Mesendoderm (in vitro differentiated cells): ENCODE results near the gene DNM3.
A peak's percentile ranks its signal among the peaks of the same experiment; 100 is the strongest.

ENCODE experiments used
- DNase-seq: peaks from one replicate; pipeline ENCODE4 v3.0.0; 2013
- H2AK5ac ChIP-seq: 2 replicates; pipeline ENCODE4 v1.6.1; 2013; ENCODE audit warnings: low read length, inconsistent platforms
- H2BK120ac ChIP-seq: 2 replicates; pipeline ENCODE4 v1.6.1; 2013; ENCODE audit warnings: low read depth, mild to moderate bottlenecking, low read length, moderate library complexity, mixed read lengths
- H2BK15ac ChIP-seq: replicated peaks from 2 replicates; pipeline ENCODE4 v1.6.1; 2013; ENCODE audit warnings: low read depth, mild to moderate bottlenecking, moderate library complexity
- H2BK5ac ChIP-seq: 2 replicates; pipeline ENCODE4 v1.6.1; 2013; ENCODE audit warnings: low read length, inconsistent platforms
- H3K18ac ChIP-seq: 2 replicates; pipeline ENCODE4 v1.6.1; 2013; ENCODE audit warnings: mild to moderate bottlenecking, low read length, mixed read lengths
- H3K23ac ChIP-seq: one replicate; pipeline ENCODE4 v1.6.1; 2013; ENCODE audit warnings: low read length
- H3K27ac ChIP-seq: 2 replicates; pipeline ENCODE4 v1.5.1; 2013; ENCODE audit warnings: low read depth, mild to moderate bottlenecking, inconsistent platforms, low read length, moderate library complexity
- H3K27me3 ChIP-seq: 2 replicates; pipeline ENCODE4 v1.6.1; 2013; ENCODE audit warnings: low read length, control low read depth, mild to moderate bottlenecking, inconsistent platforms; ENCODE audit not compliant: insufficient read depth, poor library complexity
- H3K36me3 ChIP-seq: 2 replicates; pipeline ENCODE4 v1.6.1; 2013; ENCODE audit warnings: low read length, inconsistent platforms; ENCODE audit not compliant: control insufficient read depth, insufficient read depth
- H3K4ac ChIP-seq: one replicate; pipeline ENCODE4 v1.6.1; 2013; ENCODE audit warnings: low read depth, mild to moderate bottlenecking, low read length, moderate library complexity
- H3K4me1 ChIP-seq: 2 replicates; pipeline ENCODE4 v1.6.1; 2013; ENCODE audit warnings: low read depth, low read length, inconsistent platforms; ENCODE audit not compliant: control insufficient read depth
- H3K4me2 ChIP-seq: 2 replicates; pipeline ENCODE4 v1.6.1; 2013; ENCODE audit warnings: low read length
- H3K4me3 ChIP-seq: 2 replicates; pipeline ENCODE4 v1.5.1; 2013; ENCODE audit warnings: mild to moderate bottlenecking, low read length
- H3K56ac ChIP-seq: one replicate; pipeline ENCODE4 v1.6.1; 2013; ENCODE audit warnings: low read length
- H3K79me1 ChIP-seq: 2 replicates; pipeline ENCODE4 v1.6.1; 2013; ENCODE audit warnings: low read length, inconsistent platforms
- H3K79me2 ChIP-seq: 2 replicates; pipeline ENCODE4 v1.6.1; 2013; ENCODE audit warnings: mild to moderate bottlenecking, low read length; ENCODE audit not compliant: control insufficient read depth, insufficient read depth
- H3K9ac ChIP-seq: 2 replicates; pipeline ENCODE4 v1.6.1; 2013; ENCODE audit warnings: low read length, inconsistent platforms
- H4K5ac ChIP-seq: one replicate; pipeline ENCODE4 v1.6.1; 2013; ENCODE audit warnings: low read length
- H4K8ac ChIP-seq: one replicate; pipeline ENCODE4 v1.6.1; 2013; ENCODE audit warnings: low read depth, mild to moderate bottlenecking, control low read depth, low read length, moderate library complexity
- WGBS: extraction: QIAGEN DNeasy Blood & Tissue Kit; methylation state at CpG from one replicate; pipeline ENCODE4 v1.1.7; 2013; ENCODE audit warnings: low lambda C conversion rate, missing lambda C conversion rate; ENCODE audit not compliant: insufficient coverage; ENCODE audit errors: extremely low coverage; 5-methylcytosine and 5-hydroxymethylcytosine counted together

DNM3 gene

DNA sequence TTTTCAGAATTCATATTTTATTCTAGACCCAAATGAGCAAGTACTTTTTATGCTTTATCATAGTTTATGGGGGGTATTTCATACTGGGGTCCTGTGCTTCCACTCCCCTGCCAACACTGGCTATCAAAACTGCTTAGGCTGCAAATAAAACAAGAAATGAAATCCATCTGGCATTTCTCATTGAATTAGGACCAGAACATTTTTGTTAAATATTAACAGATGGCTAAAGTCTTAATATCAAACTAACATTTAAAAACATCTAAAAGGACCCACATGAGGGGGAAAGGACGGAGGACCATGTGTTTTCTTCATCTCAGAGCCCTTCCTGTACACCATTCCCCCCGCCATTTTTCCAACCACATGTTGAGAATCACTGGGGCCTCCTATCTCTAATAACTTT lies 411.7 kb downstream of the DNM3 start:
- no peak overlapping the region for H3K4ac ChIP-seq
- H4K8ac ChIP-seq: no peak overlapping the region
- WGBS: no CpG with 5 or more reads among the region's 2 CpGs
- H3K18ac ChIP-seq: no peak overlapping the region
- no peak for DNase-seq
- H4K5ac ChIP-seq: no peak overlapping the region
- H2BK15ac ChIP-seq: no peak overlapping the region
- no peaks in the 10 kb centered on the region for H3K36me3 ChIP-seq
- H3K79me1 ChIP-seq: no peaks in the 10 kb centered on the region
- H3K27ac ChIP-seq: no peak overlapping the region
- H3K9ac ChIP-seq: no peak overlapping the region
- no peaks in the 10 kb centered on the region for H3K4me1 ChIP-seq
- no peak overlapping the region for H3K23ac ChIP-seq
- no peak overlapping the region for H2BK120ac ChIP-seq
- H3K4me2 ChIP-seq: no peak overlapping the region
- no peak overlapping the region for H3K56ac ChIP-seq
- H2BK5ac ChIP-seq: no peak overlapping the region
- H3K4me3 ChIP-seq: no peak overlapping the region
- no peaks in the 10 kb centered on the region for H3K79me2 ChIP-seq
- no peaks in the 10 kb centered on the region for H3K27me3 ChIP-seq
- no peak overlapping the region for H2AK5ac ChIP-seq

DNA sequence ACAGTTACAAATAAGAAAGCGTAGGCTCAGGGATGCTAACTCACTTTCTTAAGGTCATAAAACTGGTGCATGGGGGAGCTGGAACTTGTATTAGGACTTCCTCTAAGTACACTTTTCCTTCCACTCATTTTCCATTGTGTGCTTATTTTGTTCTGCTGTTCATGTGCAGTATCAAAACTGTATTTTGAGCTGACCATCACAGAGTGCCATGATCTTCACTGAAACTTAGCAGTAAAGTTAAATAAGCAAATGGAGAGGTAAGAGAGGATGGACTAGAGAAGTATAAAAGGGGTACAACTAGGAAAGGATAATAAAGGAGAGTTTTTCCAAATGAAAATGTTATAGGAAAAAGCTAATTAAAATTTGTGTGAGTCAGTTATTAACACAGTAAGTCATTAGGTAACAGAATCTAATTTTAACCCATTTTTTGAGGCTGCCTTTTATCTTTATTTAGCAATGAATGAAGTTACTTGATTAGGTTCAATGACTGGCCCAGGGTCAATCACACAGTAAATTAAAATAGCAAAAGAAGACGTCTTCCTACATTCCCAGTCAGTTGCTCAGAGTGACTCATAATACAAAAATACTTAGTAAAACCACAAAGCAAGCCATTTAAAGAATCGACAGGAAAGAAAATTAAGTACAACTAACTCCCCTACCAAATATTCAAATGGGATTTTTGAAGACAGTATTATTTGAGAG lies 413.4 kb downstream of the DNM3 start:
- no peak overlapping the region for H2BK5ac ChIP-seq
- no peak overlapping the region for H4K8ac ChIP-seq
- no peak overlapping the region for H2AK5ac ChIP-seq
- no peak overlapping the region for H4K5ac ChIP-seq
- no peaks in the 10 kb centered on the region for H3K36me3 ChIP-seq
- H2BK120ac ChIP-seq: no peak overlapping the region
- H3K56ac ChIP-seq: no peak overlapping the region
- H3K4me2 ChIP-seq: no peak overlapping the region
- no peak overlapping the region for H3K27ac ChIP-seq
- H2BK15ac ChIP-seq: no peak overlapping the region
- no peak overlapping the region for H3K4ac ChIP-seq
- DNase-seq: peak; percentile 14
- no peaks in the 10 kb centered on the region for H3K79me1 ChIP-seq
- no peak overlapping the region for H3K4me3 ChIP-seq
- no peak overlapping the region for H3K9ac ChIP-seq
- H3K4me1 ChIP-seq: no peaks in the 10 kb centered on the region
- no peak overlapping the region for H3K18ac ChIP-seq
- H3K79me2 ChIP-seq: no peaks in the 10 kb centered on the region
- no peaks in the 10 kb centered on the region for H3K27me3 ChIP-seq
- no peak overlapping the region for H3K23ac ChIP-seq
- WGBS: no CpG with 5 or more reads among the region's 3 CpGs

DNA sequence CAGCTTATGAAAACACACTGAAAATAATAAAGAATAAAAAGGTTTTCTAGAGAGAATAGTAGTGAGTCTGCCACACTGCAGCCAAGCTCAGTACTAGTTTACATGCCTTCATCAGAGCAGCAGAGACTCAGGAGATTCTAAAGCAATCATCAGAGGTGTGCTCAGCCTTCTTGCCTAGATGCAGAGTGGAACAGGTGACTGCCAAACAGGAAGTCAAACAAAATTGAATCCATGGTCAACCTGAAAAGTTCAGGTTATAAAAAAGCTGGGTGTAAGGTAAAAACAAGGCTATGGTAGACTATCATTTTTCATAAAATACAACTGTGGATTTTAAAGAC lies 413.9 kb downstream of the DNM3 start:
- no peaks in the 10 kb centered on the region for H3K27me3 ChIP-seq
- no peak overlapping the region for H4K8ac ChIP-seq
- H3K27ac ChIP-seq: no peak overlapping the region
- no peaks in the 10 kb centered on the region for H3K79me1 ChIP-seq
- no peak overlapping the region for H3K56ac ChIP-seq
- no peak overlapping the region for H2BK15ac ChIP-seq
- H3K18ac ChIP-seq: no peak overlapping the region
- H3K4me2 ChIP-seq: no peak overlapping the region
- H2BK5ac ChIP-seq: no peak overlapping the region
- H3K4ac ChIP-seq: no peak overlapping the region
- H4K5ac ChIP-seq: no peak overlapping the region
- no peaks in the 10 kb centered on the region for H3K79me2 ChIP-seq
- no peak overlapping the region for H2BK120ac ChIP-seq
- H2AK5ac ChIP-seq: no peak overlapping the region
- no peak overlapping the region for H3K23ac ChIP-seq
- H3K36me3 ChIP-seq: no peaks in the 10 kb centered on the region
- H3K9ac ChIP-seq: no peak overlapping the region
- no peaks in the 10 kb centered on the region for H3K4me1 ChIP-seq
- peak; percentile 30 for DNase-seq
- H3K4me3 ChIP-seq: no peak overlapping the region

DNA sequence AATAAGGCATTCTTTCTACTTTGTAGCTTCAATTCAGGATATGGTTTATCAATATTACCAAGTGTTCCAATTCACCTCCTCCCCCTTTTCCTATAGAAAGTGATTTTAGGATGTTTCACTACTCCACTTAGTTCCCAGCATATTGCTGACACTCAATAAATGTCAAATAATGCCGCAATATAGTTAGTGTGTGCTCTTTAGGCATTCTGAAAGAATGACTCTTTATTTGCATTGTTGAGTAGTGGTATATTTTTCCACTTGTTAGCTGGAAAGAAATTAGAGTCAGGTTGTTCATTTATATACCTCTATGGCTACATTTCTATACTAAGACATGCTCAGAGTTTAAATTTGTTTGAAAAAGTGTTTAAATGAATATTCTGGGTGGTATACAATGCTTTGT lies 424.6 kb downstream of the DNM3 start:
- Histone ChIP-seq H2BK15ac (no peak overlapping the region), H3K4me2 (no peak overlapping the region), H4K8ac (no peak overlapping the region), H3K9ac (no peak overlapping the region), H3K27me3 (no peaks in the 10 kb centered on the region), H3K4me3 (no peak overlapping the region), H2BK5ac (no peak overlapping the region), H4K5ac (no peak overlapping the region), H3K36me3 (no peaks in the 10 kb centered on the region), H3K27ac (no peak overlapping the region), H3K4me1 (no peaks in the 10 kb centered on the region), H3K56ac (no peak overlapping the region), H3K4ac (no peak overlapping the region), H2BK120ac (no peak overlapping the region), H3K79me2 (no peaks in the 10 kb centered on the region), H2AK5ac (no peak overlapping the region), H3K18ac (no peak overlapping the region), H3K79me1 (no peaks in the 10 kb centered on the region), H3K23ac (no peak overlapping the region)
- no peak for DNase-seq
- no CpG with 5 or more reads among the region's 1 CpG for WGBS

DNA sequence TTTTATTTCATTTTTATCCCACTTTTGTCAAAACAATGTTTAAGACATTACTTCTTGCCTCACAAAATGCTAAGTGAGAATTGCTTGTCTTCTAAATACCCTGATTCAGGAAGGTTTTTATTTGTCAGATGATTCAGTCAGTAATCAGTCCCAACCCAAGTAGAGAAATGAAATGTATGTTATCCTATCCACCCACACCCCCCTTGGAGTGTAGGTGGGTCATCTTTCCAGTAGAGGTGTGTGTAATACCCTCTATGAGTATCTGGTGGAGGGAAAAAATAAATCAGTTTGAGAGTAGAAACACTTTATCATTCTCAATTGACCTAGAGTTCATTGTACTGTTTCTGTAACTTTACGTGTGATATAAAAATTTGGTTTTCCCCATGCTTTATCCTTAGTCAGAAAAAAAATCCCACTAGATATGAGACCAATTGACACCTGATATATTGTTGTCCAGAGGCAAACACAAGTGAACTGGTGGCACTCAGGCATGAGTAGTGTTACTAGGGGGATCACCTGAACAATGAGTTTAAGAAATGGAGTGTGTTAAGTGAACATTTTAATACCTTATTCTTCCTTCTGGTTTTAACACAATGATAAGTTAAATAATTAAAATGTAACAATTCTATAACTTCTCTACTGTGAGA lies 425.4 kb downstream of the DNM3 start:
- no peak overlapping the region for H2BK15ac ChIP-seq
- H3K27me3 ChIP-seq: no peaks in the 10 kb centered on the region
- no peak overlapping the region for H3K9ac ChIP-seq
- no peak overlapping the region for H2BK120ac ChIP-seq
- no peak overlapping the region for H4K5ac ChIP-seq
- no peak overlapping the region for H3K18ac ChIP-seq
- no peak for DNase-seq
- H3K27ac ChIP-seq: no peak overlapping the region
- no peak overlapping the region for H3K4me3 ChIP-seq
- H3K79me2 ChIP-seq: no peaks in the 10 kb centered on the region
- H3K23ac ChIP-seq: no peak overlapping the region
- no peak overlapping the region for H4K8ac ChIP-seq
- no peak overlapping the region for H2AK5ac ChIP-seq
- no peak overlapping the region for H2BK5ac ChIP-seq
- no peak overlapping the region for H3K56ac ChIP-seq
- H3K4ac ChIP-seq: no peak overlapping the region
- H3K4me2 ChIP-seq: no peak overlapping the region
- no CpG with 5 or more reads among the region's 1 CpG for whole genome bisulfite sequencing
- no peaks in the 10 kb centered on the region for H3K79me1 ChIP-seq
- H3K4me1 ChIP-seq: no peaks in the 10 kb centered on the region
- no peaks in the 10 kb centered on the region for H3K36me3 ChIP-seq

DNA sequence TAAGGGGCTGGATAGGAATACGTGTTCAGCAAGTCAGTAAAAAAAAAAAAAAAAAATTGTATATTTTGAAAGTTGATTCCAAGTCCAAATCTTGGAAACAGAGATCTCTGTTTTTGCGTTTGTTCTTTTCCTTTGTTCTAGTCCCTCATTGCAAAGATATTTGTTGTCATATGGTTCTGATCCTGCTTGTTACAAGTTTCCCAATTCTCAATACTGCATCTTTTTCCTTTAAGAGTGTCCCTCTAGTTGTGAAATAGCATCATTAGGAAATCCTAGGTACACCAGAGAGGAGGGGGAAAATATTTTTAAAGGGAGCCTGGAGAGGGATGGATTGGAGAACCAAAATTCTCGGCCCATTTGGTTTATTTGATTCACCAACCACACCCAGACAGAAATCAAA lies 426.9 kb downstream of the DNM3 start:
- H4K8ac ChIP-seq: no peak overlapping the region
- H3K56ac ChIP-seq: no peak overlapping the region
- no peak overlapping the region for H3K27ac ChIP-seq
- no peak overlapping the region for H3K23ac ChIP-seq
- no peak overlapping the region for H3K9ac ChIP-seq
- no peak overlapping the region for H3K18ac ChIP-seq
- no peaks in the 10 kb centered on the region for H3K79me1 ChIP-seq
- no peak overlapping the region for H2BK15ac ChIP-seq
- no peak for DNase-seq
- H3K27me3 ChIP-seq: no peaks in the 10 kb centered on the region
- H2BK5ac ChIP-seq: no peak overlapping the region
- no peak overlapping the region for H3K4ac ChIP-seq
- no peaks in the 10 kb centered on the region for H3K79me2 ChIP-seq
- H3K36me3 ChIP-seq: no peaks in the 10 kb centered on the region
- no peak overlapping the region for H2AK5ac ChIP-seq
- H2BK120ac ChIP-seq: no peak overlapping the region
- no peaks in the 10 kb centered on the region for H3K4me1 ChIP-seq
- no CpG with 5 or more reads among the region's 3 CpGs for WGBS
- no peak overlapping the region for H3K4me3 ChIP-seq
- no peak overlapping the region for H3K4me2 ChIP-seq
- no peak overlapping the region for H4K5ac ChIP-seq
